OCI-LY1 (cell line): ENCODE measurements around the gene RIN3.

Experiments used
- H2AFZ ChIP-seq: fragments of 200-600 bp; sonication (generic), shearing (Covaris generic); 2 replicates; pipeline ENCODE4 v1.6.0; 2014; ENCODE audit warnings: antibody characterized with exemption, mild to moderate bottlenecking, low read length
- H3F3A ChIP-seq: fragments of 200-600 bp; sonication (generic), shearing (Covaris generic); 2 replicates; pipeline ENCODE4 v1.6.0; 2014; ENCODE audit warnings: mild to moderate bottlenecking, antibody characterized with exemption, low read length, moderate library complexity; ENCODE audit not compliant: insufficient read depth
- H3K27ac ChIP-seq: fragments of 200-600 bp; sonication (generic); 2 replicates; pipeline ENCODE4 v1.5.1; 2014; ENCODE audit warnings: low read length, mixed run types, mild to moderate bottlenecking, low read depth; ENCODE audit not compliant: poor library complexity, severe bottlenecking
- H3K27me3 ChIP-seq: fragments of 200-600 bp; sonication (generic); 2 replicates; pipeline ENCODE4 v1.6.0; 2014; ENCODE audit warnings: antibody characterized with exemption, mild to moderate bottlenecking, low read length, moderate library complexity; ENCODE audit not compliant: insufficient read depth
- H3K36me3 ChIP-seq: fragments of 200-600 bp; sonication (generic); 2 replicates; pipeline ENCODE4 v1.6.1; 2014; ENCODE audit warnings: mild to moderate bottlenecking, antibody characterized with exemption, low read length, moderate library complexity, mixed read lengths; ENCODE audit not compliant: insufficient read depth
- H3K4me1 ChIP-seq: fragments of 200-600 bp; sonication (generic); 2 replicates; pipeline ENCODE4 v1.5.1; 2014; ENCODE audit warnings: mild to moderate bottlenecking, low read length, moderate library complexity; ENCODE audit not compliant: insufficient read depth, severe bottlenecking
- H3K4me2 ChIP-seq: fragments of 200-600 bp; sonication (generic), shearing (Covaris generic); 2 replicates; pipeline ENCODE4 v1.6.1; 2014; ENCODE audit warnings: low read length
- H3K4me3 ChIP-seq: fragments of 200-600 bp; sonication (generic); 2 replicates; pipeline ENCODE4 v1.5.1; 2014; ENCODE audit warnings: low read length, low read depth, mild to moderate bottlenecking, mixed read lengths; ENCODE audit not compliant: poor library complexity, severe bottlenecking
- H3K79me2 ChIP-seq: fragments of 200-600 bp; shearing (Covaris generic); 2 replicates; pipeline ENCODE4 v1.6.1; 2016; ENCODE audit warnings: mixed run types, low read length, mixed read lengths; ENCODE audit not compliant: insufficient read depth
- H3K9ac ChIP-seq: fragments of 200-600 bp; sonication (generic), shearing (Covaris generic); 2 replicates; pipeline ENCODE4 v1.6.1; 2014; ENCODE audit warnings: mild to moderate bottlenecking, low read length, mixed read lengths
- H3K9me2 ChIP-seq: fragments of 200-600 bp; sonication (generic), shearing (Covaris generic); 2 replicates; pipeline ENCODE4 v1.6.1; 2014; ENCODE audit warnings: low read depth, mild to moderate bottlenecking, low read length, mixed read lengths
- H3K9me3 ChIP-seq: fragments of 200-600 bp; shearing (Covaris generic); 2 replicates; pipeline ENCODE4 v1.6.1; 2014; ENCODE audit warnings: low read length, mixed read lengths
- H4K20me1 ChIP-seq: fragments of 200-600 bp; sonication (generic), shearing (Covaris generic); 2 replicates; pipeline ENCODE4 v1.6.0; 2016; ENCODE audit warnings: mild to moderate bottlenecking, low read length; ENCODE audit not compliant: insufficient read depth
- EZH2 ChIP-seq: fragments of 200-600 bp; sonication (generic), shearing (Covaris generic); IDR thresholded peaks from 2 replicates; pipeline ENCODE4 v1.8.0; 2017; ENCODE audit warnings: borderline replicate concordance, mixed run types, mild to moderate bottlenecking, antibody characterized with exemption, low read length, moderate library complexity, mixed read lengths
- TF ChIP-seq, protein P1 (sequence below): fragments of 200-600 bp; sonication (generic), shearing (Covaris generic); IDR thresholded peaks from 2 replicates; pipeline ENCODE4 v1.5.1; 2017; ENCODE audit warnings: mild to moderate bottlenecking, antibody characterized with exemption, low read length, moderate library complexity, mixed read lengths

Gene RIN3

GRCh38 chr14:92470215-92470614 lies 43.4 kb upstream of the RIN3 start:
- H3K36me3 ChIP-seq: no peaks in the 10 kb centered on the region
- no peak overlapping the region for H3K9ac ChIP-seq
- no peaks in the 10 kb centered on the region for H4K20me1 ChIP-seq
- no peak overlapping the region for H3K4me3 ChIP-seq
- H3K27me3 ChIP-seq: no peaks in the 10 kb centered on the region
- H3K79me2 ChIP-seq: no peaks in the 10 kb centered on the region
- H3K27ac ChIP-seq: no peak overlapping the region
- no peak overlapping the region for H3K4me2 ChIP-seq
- H3F3A ChIP-seq: no peaks in the 10 kb centered on the region
- TF ChIP-seq EZH2: no peak
- TF ChIP-seq, protein P1, sequence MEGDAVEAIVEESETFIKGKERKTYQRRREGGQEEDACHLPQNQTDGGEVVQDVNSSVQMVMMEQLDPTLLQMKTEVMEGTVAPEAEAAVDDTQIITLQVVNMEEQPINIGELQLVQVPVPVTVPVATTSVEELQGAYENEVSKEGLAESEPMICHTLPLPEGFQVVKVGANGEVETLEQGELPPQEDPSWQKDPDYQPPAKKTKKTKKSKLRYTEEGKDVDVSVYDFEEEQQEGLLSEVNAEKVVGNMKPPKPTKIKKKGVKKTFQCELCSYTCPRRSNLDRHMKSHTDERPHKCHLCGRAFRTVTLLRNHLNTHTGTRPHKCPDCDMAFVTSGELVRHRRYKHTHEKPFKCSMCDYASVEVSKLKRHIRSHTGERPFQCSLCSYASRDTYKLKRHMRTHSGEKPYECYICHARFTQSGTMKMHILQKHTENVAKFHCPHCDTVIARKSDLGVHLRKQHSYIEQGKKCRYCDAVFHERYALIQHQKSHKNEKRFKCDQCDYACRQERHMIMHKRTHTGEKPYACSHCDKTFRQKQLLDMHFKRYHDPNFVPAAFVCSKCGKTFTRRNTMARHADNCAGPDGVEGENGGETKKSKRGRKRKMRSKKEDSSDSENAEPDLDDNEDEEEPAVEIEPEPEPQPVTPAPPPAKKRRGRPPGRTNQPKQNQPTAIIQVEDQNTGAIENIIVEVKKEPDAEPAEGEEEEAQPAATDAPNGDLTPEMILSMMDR: no peak
- no peaks in the 10 kb centered on the region for H3K9me3 ChIP-seq
- no peak overlapping the region for H2AFZ ChIP-seq
- H3K9me2 ChIP-seq: no peaks in the 10 kb centered on the region
- H3K4me1 ChIP-seq: no peaks in the 10 kb centered on the region

GRCh38 chr14:92470811-92471210 lies 42.8 kb upstream of the RIN3 start:
- TF ChIP-seq, protein P1: no peak
- TF ChIP-seq EZH2: no peak
- no peak overlapping the region for H3K27ac ChIP-seq

DNA sequence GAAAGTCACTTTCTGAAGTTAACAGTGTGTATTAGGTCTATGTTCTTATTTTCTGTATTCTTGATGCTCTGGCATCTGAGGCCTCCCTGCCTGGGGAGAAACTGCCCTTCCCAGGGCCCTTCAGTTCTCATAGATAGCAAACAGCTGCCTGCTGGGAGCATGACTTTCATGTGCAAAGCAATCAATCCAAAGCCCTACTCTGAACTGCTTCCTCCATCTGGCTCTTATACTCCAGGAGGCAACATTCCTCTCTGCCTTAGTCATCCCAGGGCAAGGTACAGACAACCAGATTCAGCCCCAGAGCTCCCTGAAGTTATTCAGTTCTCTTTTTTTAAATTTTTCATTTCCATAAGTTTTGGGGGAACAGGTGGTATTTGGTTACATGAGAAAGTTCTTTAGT lies 41.7 kb upstream of the RIN3 start:
- TF ChIP-seq, protein P1: no peak
- TF ChIP-seq EZH2: no peak
- H2AFZ ChIP-seq: no peak overlapping the region
- no peak overlapping the region for H3K4me2 ChIP-seq
- no peaks in the 10 kb centered on the region for H3K9me3 ChIP-seq
- H3F3A ChIP-seq: no peaks in the 10 kb centered on the region
- H3K4me1 ChIP-seq: no peaks in the 10 kb centered on the region
- no peaks in the 10 kb centered on the region for H4K20me1 ChIP-seq
- no peak overlapping the region for H3K4me3 ChIP-seq
- no peaks in the 10 kb centered on the region for H3K36me3 ChIP-seq
- no peaks in the 10 kb centered on the region for H3K27me3 ChIP-seq
- no peaks in the 10 kb centered on the region for H3K79me2 ChIP-seq
- H3K27ac ChIP-seq: no peak overlapping the region
- no peak overlapping the region for H3K9ac ChIP-seq
- no peaks in the 10 kb centered on the region for H3K9me2 ChIP-seq

More at GRCh38 chr14:92470811-92471210, 42.8 kb upstream of the RIN3 start:
- no peak overlapping the region for H3K4me2 ChIP-seq
- no peaks in the 10 kb centered on the region for H3K27me3 ChIP-seq
- H3K36me3 ChIP-seq: no peaks in the 10 kb centered on the region
- no peaks in the 10 kb centered on the region for H3K9me2 ChIP-seq
- H4K20me1 ChIP-seq: no peaks in the 10 kb centered on the region
- no peaks in the 10 kb centered on the region for H3F3A ChIP-seq
- no peak overlapping the region for H2AFZ ChIP-seq
- no peak overlapping the region for H3K9ac ChIP-seq
- H3K4me1 ChIP-seq: no peaks in the 10 kb centered on the region
- H3K4me3 ChIP-seq: no peak overlapping the region
- H3K9me3 ChIP-seq: no peaks in the 10 kb centered on the region
- H3K79me2 ChIP-seq: no peaks in the 10 kb centered on the region
